Endothelial cell (in vitro differentiated cells): ENCODE data around the gene PRKCA. TPM values are rescaled to one million over a fixed set of nuclear protein-coding genes. Genes with fewer than 3 reads are reported as not detected.
"Not testable (repeated sequence)": the region's sequence is repeated elsewhere in the genome, so short reads cannot be mapped to it uniquely, and the experiment has no call there.

Experiments
- DNase-seq: peaks from one replicate; pipeline ENCODE4 v3.0.0; 2021; ENCODE audit warnings: low spot score
- H3K27ac Mint-ChIP-seq: one replicate; pipeline ENCODE4 v1.8.0; 2021; ENCODE audit warnings: mixed read lengths, inconsistent platforms; ENCODE audit not compliant: unreplicated experiment
- H3K27me3 Mint-ChIP-seq: one replicate; pipeline ENCODE4 v1.8.0; 2021; ENCODE audit warnings: mild to moderate bottlenecking, moderate library complexity, mixed read lengths, inconsistent platforms; ENCODE audit not compliant: unreplicated experiment
- H3K36me3 Mint-ChIP-seq: one replicate; pipeline ENCODE4 v1.8.0; 2021; ENCODE audit warnings: mild to moderate bottlenecking, low read depth, mixed read lengths, inconsistent platforms; ENCODE audit not compliant: unreplicated experiment
- H3K4me1 Mint-ChIP-seq: one replicate; pipeline ENCODE4 v1.8.0; 2021; ENCODE audit warnings: mild to moderate bottlenecking, mixed read lengths, inconsistent platforms; ENCODE audit not compliant: unreplicated experiment
- H3K4me3 Mint-ChIP-seq: one replicate; pipeline ENCODE4 v1.8.0; 2021; ENCODE audit warnings: mild to moderate bottlenecking, mixed read lengths, inconsistent platforms; ENCODE audit not compliant: unreplicated experiment
- H3K9me3 Mint-ChIP-seq: one replicate; pipeline ENCODE4 v1.8.0; 2021; ENCODE audit warnings: mixed read lengths, inconsistent platforms; ENCODE audit not compliant: unreplicated experiment
- CTCF ChIP-seq: fragments of 200-600 bp; sonication (generic); IDR thresholded peaks from one replicate; pipeline ENCODE4 v1.5.0; 2021; ENCODE audit warnings: antibody characterized with exemption; ENCODE audit not compliant: unreplicated experiment
- total RNA-seq: library from RNA; stranded (reverse); fragmentation: NEBNext Ultra II Directional; extraction: Animal tissue kit (Norgen Biotek cat#: 25700); gene quantifications from one replicate; pipeline ENCODE4 v1.2.1, GENCODE V29; 2021; ENCODE audit not compliant: unreplicated experiment

PRKCA gene
- total RNA-seq, 1 donor from 2014 or later: 2.1 TPM

DNA sequence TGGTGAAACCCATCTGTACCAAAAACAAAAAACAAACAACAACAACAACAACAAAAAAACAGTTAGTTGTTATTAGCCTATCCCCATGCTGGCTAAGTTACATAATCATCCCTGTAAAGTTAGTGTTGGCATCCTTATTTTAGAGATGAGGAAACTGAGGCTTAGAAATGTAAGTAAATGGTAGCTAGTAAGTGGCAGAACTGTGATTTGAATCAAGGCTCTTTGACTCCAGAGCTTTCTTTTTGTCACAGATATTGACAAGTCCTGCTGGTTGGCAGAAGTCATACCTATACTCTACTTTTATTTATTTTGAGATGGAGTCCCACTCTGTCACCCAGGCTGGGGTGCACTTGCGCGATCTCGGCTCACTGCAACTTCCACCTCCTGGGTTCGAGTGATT lies 42.1 kb downstream of the PRKCA start:
- Mint-ChIP-seq H3K4me1 (no peaks in the 10 kb centered on the region), H3K27ac (no peak overlapping the region)
- TF ChIP-seq CTCF: no peak

DNA sequence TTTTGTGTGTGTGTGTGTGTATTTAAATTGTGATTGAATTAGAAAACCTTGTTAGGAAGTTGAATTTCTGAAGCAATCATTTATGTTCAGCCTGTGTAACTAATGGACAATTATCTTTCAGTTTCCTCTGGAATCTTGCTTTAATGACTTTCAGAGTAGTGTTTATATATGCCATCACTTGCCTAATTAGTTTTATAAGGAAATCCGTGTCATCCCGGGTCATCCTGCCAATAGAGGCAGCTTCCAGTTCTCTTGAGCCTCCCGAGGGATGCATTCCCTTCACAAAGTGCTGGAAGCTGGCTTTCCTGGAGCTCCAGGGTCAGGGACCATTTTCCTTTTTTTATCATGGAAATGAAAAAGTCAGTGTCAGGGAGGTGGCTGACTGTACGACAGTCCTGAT lies 42.9 kb downstream of the PRKCA start:
- DNase-seq: no peak
- Mint-ChIP-seq H3K36me3 (no peaks in the 10 kb centered on the region), H3K4me1 (no peaks in the 10 kb centered on the region), H3K9me3 (no peaks in the 10 kb centered on the region), H3K27me3 (no peaks in the 10 kb centered on the region), H3K27ac (no peak overlapping the region), H3K4me3 (no peak overlapping the region)
- TF ChIP-seq CTCF: no peak

More for the DNA sequence above, 42.1 kb downstream of the PRKCA start:
- no peak for DNase-seq
- Mint-ChIP-seq H3K27me3 (no peaks in the 10 kb centered on the region), H3K4me3 (no peak overlapping the region), H3K9me3 (no peaks in the 10 kb centered on the region), H3K36me3 (no peaks in the 10 kb centered on the region)

DNA sequence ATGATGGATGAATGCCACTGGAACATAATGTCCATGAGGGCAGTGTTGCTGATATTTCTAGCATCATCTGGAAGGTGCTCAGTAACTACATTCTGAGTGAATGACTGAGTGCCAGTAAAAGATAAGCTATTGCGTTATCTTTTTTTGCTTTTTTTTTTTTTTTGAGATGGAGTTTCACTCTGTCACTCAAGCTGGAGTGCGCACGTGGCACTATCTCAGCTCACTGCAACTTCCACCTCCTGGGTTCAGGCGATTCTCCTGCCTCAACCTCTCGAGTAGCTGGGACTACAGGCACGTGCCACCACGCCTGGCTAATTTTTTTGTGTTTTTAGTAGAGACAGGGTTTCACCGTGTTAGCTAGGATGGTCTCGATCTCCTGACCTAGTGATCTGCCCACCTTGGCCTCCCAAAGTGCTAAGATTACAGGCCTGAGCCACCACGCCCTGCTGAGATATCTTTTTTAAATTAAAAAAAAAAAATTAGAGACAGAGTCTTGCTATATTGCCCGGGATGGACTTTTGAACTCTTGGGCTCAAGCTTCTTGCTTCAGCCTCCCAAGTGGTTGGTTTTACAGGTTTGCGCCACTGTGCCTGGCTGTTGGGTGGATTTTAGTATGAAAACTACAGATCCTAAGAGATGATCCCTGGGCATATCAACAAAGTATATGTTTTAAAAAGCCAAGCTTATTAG lies 43.7 kb downstream of the PRKCA start:
- not testable (repeated sequence) for DNase-seq, H3K9me3 Mint-ChIP-seq, H3K4me1 Mint-ChIP-seq, H3K36me3 Mint-ChIP-seq, H3K27ac Mint-ChIP-seq, H3K4me3 Mint-ChIP-seq, H3K27me3 Mint-ChIP-seq

- H3K36me3 Mint-ChIP-seq: no peaks in the 10 kb centered on the region
- H3K9me3 Mint-ChIP-seq: no peaks in the 10 kb centered on the region
- TF ChIP-seq CTCF: no peak
- no peaks in the 10 kb centered on the region for H3K4me1 Mint-ChIP-seq
- no peak for DNase-seq
- H3K27me3 Mint-ChIP-seq: no peaks in the 10 kb centered on the region
- no peak overlapping the region for H3K4me3 Mint-ChIP-seq
- no peak overlapping the region for H3K27ac Mint-ChIP-seq
Measured at GRCh38 chr17:66347661-66348514, 45.5 kb downstream of the PRKCA start.

DNA sequence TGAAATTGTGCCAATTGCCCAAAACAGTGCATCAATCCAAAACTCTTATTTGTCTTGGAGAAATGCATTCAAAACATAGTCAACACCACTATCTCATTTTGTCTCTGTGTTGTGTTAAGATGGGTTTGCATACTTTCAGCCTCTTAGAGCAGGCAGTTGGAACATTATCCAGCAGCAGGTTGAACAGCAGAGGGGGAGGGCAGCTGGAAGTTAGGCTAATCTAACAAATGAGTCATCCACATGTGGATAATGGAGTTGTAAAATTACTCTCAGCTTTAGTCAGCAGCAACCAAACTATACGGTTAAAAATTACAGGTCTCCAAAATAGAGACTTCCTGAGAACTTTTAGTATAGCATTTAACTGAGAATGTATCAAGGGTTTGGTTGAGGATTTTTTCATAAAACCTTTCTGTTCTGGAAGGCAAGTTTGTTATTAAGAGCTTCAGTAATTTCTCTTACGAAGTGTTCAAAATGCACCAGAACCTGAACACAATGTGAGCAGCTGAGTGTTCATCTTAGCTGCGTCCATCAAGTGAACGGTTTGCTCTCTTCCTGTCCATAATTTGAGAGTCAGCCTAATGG lies 46.3 kb downstream of the PRKCA start:
- no peaks in the 10 kb centered on the region for H3K9me3 Mint-ChIP-seq
- H3K27me3 Mint-ChIP-seq: no peaks in the 10 kb centered on the region
- TF ChIP-seq CTCF: no peak
- H3K4me3 Mint-ChIP-seq: no peak overlapping the region
- no peaks in the 10 kb centered on the region for H3K36me3 Mint-ChIP-seq
- H3K4me1 Mint-ChIP-seq: no peaks in the 10 kb centered on the region
- H3K27ac Mint-ChIP-seq: no peak overlapping the region
- DNase-seq: no peak
